K562 (cell line): ENCODE measurements around the gene FIS1. TPM values are rescaled to one million over a fixed set of nuclear protein-coding genes. Genes with fewer than 3 reads are reported as not detected.

Source experiments
- ATAC-seq: fragments of 200-7000 bp; cut with Tn5 transposase; 3 replicates; pipeline ENCODE4 v1.9.1; 2020; ENCODE audit warnings: moderate library complexity
- BruUV-seq: library from RNA; stranded (reverse); fragments of 400-500 nt; replicated peaks from 2 replicates; lab custom pipeline; 2021; lab: Mats Ljungman, UMichigan
- CTCF ChIA-PET: fragments of 300-600 bp; formaldehyde crosslinking; extraction: SDS; loops from one replicate; lab custom pipeline; 2021; ENCODE audit warnings: low intra/inter-chr PET ratio; lab: Yijun Ruan, JAX
- POLR2A ChIA-PET: fragments of 300-600, 350-650 bp; sonication (Branson Sonifier 250); formaldehyde crosslinking; extraction: SDS; loops from one replicate; lab custom pipeline; 2021; ENCODE audit warnings: antibody characterized with exemption, inconsistent platforms; lab: Yijun Ruan, JAX
- DNase-seq, 4 experiments: peaks; one replicate each; pipeline versions ENCODE4 v3.0.0 to v3.0.0-alpha.2; 2011 to 2018; ENCODE audit warnings: low spot score in 3 of 4, mixed read lengths in 3 of 4; ENCODE audit errors: extremely low read depth in 1 of 4
- FAIRE-seq: peaks from 2 replicates; lab custom pipeline; 2011; peaks lifted over from hg19 to GRCh38; lab: Jason Lieb, UNC
- H2AFZ ChIP-seq: 2 replicates; pipeline ENCODE4 v1.6.0; 2011; ENCODE audit warnings: low read depth, low read length, control low read depth, inconsistent platforms
- H3K27ac ChIP-seq: fragments of 200-600 bp; 3 replicates; pipeline ENCODE4 v1.8.0; 2011; ENCODE audit warnings: low read depth, mild to moderate bottlenecking, control low read depth, inconsistent platforms, low read length, moderate library complexity, mixed read lengths; ENCODE audit errors: extremely low read depth
- H3K27me3 ChIP-seq, 2 experiments: fragments of 300-600 bp in 1 of 2; 2 replicates in 1 of 2; 3 replicates in 1 of 2; pipeline versions ENCODE4 v1.6.0 to v1.8.0; 2011; ENCODE audit warnings: inconsistent platforms in 2 of 2, low read length in 2 of 2, mild to moderate bottlenecking in 1 of 2, mixed read lengths in 1 of 2, moderate library complexity in 1 of 2; ENCODE audit not compliant: control insufficient read depth in 2 of 2, insufficient read depth in 2 of 2
- H3K36me3 ChIP-seq: fragments of 300-600 bp; 3 replicates; pipeline ENCODE4 v1.8.0; 2011; ENCODE audit warnings: mild to moderate bottlenecking, low read length, inconsistent platforms; ENCODE audit not compliant: control insufficient read depth, insufficient read depth
- H3K4me1 ChIP-seq, 2 experiments: fragments of 200-600 bp in 1 of 2; replicated peaks in 1 of 2; 2 replicates in 1 of 2; 3 replicates in 1 of 2; pipeline versions ENCODE4 v1.5.1 to v1.8.0; 2011; ENCODE audit warnings: inconsistent platforms in 2 of 2, low read length in 2 of 2, mild to moderate bottlenecking in 1 of 2, mixed read lengths in 1 of 2, moderate library complexity in 1 of 2; ENCODE audit not compliant: control insufficient read depth in 2 of 2, insufficient read depth in 2 of 2
- H3K4me2 ChIP-seq: 2 replicates; pipeline ENCODE4 v1.6.1; 2011; ENCODE audit warnings: low read length, control low read depth, inconsistent platforms, mixed read lengths; ENCODE audit not compliant: insufficient read depth
- H3K4me3 ChIP-seq: fragments of 200-600 bp; sonication (generic), shearing (Covaris generic); 2 replicates; pipeline ENCODE4 v1.5.1; 2016; ENCODE audit warnings: control low read depth, inconsistent platforms
- H3K79me2 ChIP-seq: fragments of 200-600 bp; 3 replicates; pipeline ENCODE4 v1.8.0; 2011; ENCODE audit warnings: low read length, inconsistent platforms; ENCODE audit not compliant: control insufficient read depth, insufficient read depth
- H3K9ac ChIP-seq, 2 experiments: 2 replicates each; pipeline versions ENCODE4 v1.6.0 to v1.6.1; 2011; ENCODE audit warnings: low read depth in 2 of 2, low read length in 2 of 2, control low read depth in 1 of 2, inconsistent platforms in 1 of 2, mild to moderate bottlenecking in 1 of 2, mixed read lengths in 1 of 2; ENCODE audit not compliant: insufficient read depth in 1 of 2
- H3K9me1 ChIP-seq: one replicate; pipeline ENCODE4 v1.6.0; 2011; ENCODE audit warnings: inconsistent platforms, mild to moderate bottlenecking, low read length, moderate library complexity; ENCODE audit not compliant: control insufficient read depth, insufficient read depth
- H3K9me3 ChIP-seq: replicated peaks from 2 replicates; pipeline ENCODE4 v1.5.1; 2011; ENCODE audit warnings: low read depth, low read length, inconsistent platforms; ENCODE audit not compliant: control insufficient read depth, insufficient read depth
- H4K20me1 ChIP-seq: replicated peaks from 2 replicates; pipeline ENCODE4 v1.6.1; 2011; ENCODE audit warnings: low read length, inconsistent platforms, mixed read lengths; ENCODE audit not compliant: control insufficient read depth, insufficient read depth
- CREB1 ChIP-seq, 2 experiments: sonication (generic) in 1 of 2; formaldehyde crosslinking in 1 of 2; IDR thresholded peaks; 2 replicates each; pipeline versions ENCODE4 v1.6.1 to v1.8.0; 2012 to 2022; ENCODE audit warnings: inconsistent platforms in 1 of 2, mild to moderate bottlenecking in 1 of 2, missing genetic modification reagents in 1 of 2, moderate library complexity in 1 of 2
- CTCFL ChIP-seq: IDR thresholded peaks from 2 replicates; pipeline ENCODE4 v1.6.1; 2011; ENCODE audit warnings: borderline replicate concordance, low read depth, mild to moderate bottlenecking, moderate library complexity, low read length; ENCODE audit not compliant: insufficient read depth, poor library complexity, severe bottlenecking
- DMBX1 ChIP-seq: fragments of 250-450 bp; sonication (Bioruptor Pico); IDR thresholded peaks from 2 replicates; pipeline ENCODE4 v1.8.0; 2022; ENCODE audit warnings: inconsistent platforms, mild to moderate bottlenecking, moderate library complexity, borderline replicate concordance
- E2F4 ChIP-seq: sonication (generic); formaldehyde crosslinking; IDR thresholded peaks from 2 replicates; pipeline ENCODE4 v1.8.0; 2022; ENCODE audit warnings: mild to moderate bottlenecking, low read depth, missing genetic modification reagents
- ESRRA ChIP-seq: fragments of 450-650 bp; IDR thresholded peaks from 2 replicates; pipeline ENCODE4 v1.6.1; 2014; ENCODE audit warnings: low read depth, mild to moderate bottlenecking, moderate library complexity, borderline replicate concordance
- GABPB1 ChIP-seq: sonication (generic); formaldehyde crosslinking; IDR thresholded peaks from 2 replicates; pipeline ENCODE4 v1.8.0; 2022; ENCODE audit warnings: mild to moderate bottlenecking, missing genetic modification reagents
- LCOR ChIP-seq: sonication (generic); formaldehyde crosslinking; IDR thresholded peaks from 2 replicates; pipeline ENCODE4 v1.8.0; 2022; ENCODE audit warnings: mild to moderate bottlenecking, missing genetic modification reagents
- LEF1 ChIP-seq: fragments of 450-650 bp; IDR thresholded peaks from 2 replicates; pipeline ENCODE4 v1.6.1; 2016; ENCODE audit warnings: mild to moderate bottlenecking
- MTA2 ChIP-seq: fragments of 450-650 bp; IDR thresholded peaks from 2 replicates; pipeline ENCODE4 v1.6.1; 2016; ENCODE audit warnings: low read depth
- TCF7 ChIP-seq: sonication (generic); IDR thresholded peaks from 2 replicates; pipeline ENCODE4 v1.6.1; 2016; ENCODE audit warnings: antibody characterized with exemption, borderline replicate concordance
- ZBTB7A ChIP-seq: IDR thresholded peaks from 2 replicates; pipeline ENCODE4 v1.6.1; 2011; ENCODE audit warnings: low read depth, mild to moderate bottlenecking, low read length, moderate library complexity, borderline replicate concordance; ENCODE audit not compliant: control insufficient read depth
- ZHX1 ChIP-seq: fragments of 150-350 bp; conservative IDR thresholded peaks from 2 replicates; pipeline ENCODE4 v1.6.1; 2014; ENCODE audit warnings: low read length
- ZNF239 ChIP-seq: fragments of 250-450 bp; sonication (Bioruptor Pico); IDR thresholded peaks from 2 replicates; pipeline ENCODE4 v1.4.0; 2020; ENCODE audit warnings: mild to moderate bottlenecking
- ZNF766 ChIP-seq: fragments of 200-800 bp; sonication (Bioruptor generic); conservative IDR thresholded peaks from 2 replicates; pipeline ENCODE4 v1.6.1; 2016; ENCODE audit warnings: missing genetic modification characterization, missing compliant biosample characterization
- WGBS: fragments of 100-300 bp; shearing (Covaris generic); methylation state at CpG from one replicate; pipeline ENCODE4 v1.1.6; 2016; ENCODE audit warnings: low coverage, mixed read lengths; ENCODE audit not compliant: insufficient coverage; ENCODE audit errors: missing lambda C conversion rate; 5-methylcytosine and 5-hydroxymethylcytosine counted together
- in situ Hi-C: fragments of 300-500 bp; cut with MboI; formaldehyde crosslinking; loops from 4 replicates; pipeline ENCODE4 v1.15.0; 2018; ENCODE audit warnings: inconsistent platforms, mixed read lengths
- intact Hi-C: fragments of 100-400 bp; cut with micrococcal nuclease; formaldehyde crosslinking; loops from 2 replicates; pipeline ENCODE4 v1.14.2; 2022
- polyA plus RNA-seq, 8 experiments: library from polyadenylated mRNA; depleted of rRNA in 4 of 8; stranded (reverse) in 5 of 8; unstranded in 3 of 8; fragments of >200 nt; fragmentation: Nextera tagmentation in 2 of 8; fragmentation: Illumina TruSeq in 1 of 8; extraction: Ambion mirVana in 2 of 8; extraction: Trizol in 1 of 8; gene quantifications; 2 replicates each; pipeline versions ENCODE4 v1.2.1 to v1.2.3, GENCODE V29; 2011 to 2014; ENCODE audit warnings: inconsistent platforms in 1 of 8, missing spikeins in 1 of 8
- total RNA-seq, 7 experiments: library from RNA; depleted of rRNA in 6 of 7; stranded (reverse); fragments of >200 nt in 6 of 7; fragmentation: Illumina TruSeq in 2 of 7; extraction: Trizol in 2 of 7; gene quantifications; 2 replicates each; pipeline versions ENCODE4 v1.2.1 to v1.2.3, GENCODE V29; 2011 to 2021; ENCODE audit warnings: low replicate concordance in 1 of 7

FIS1 gene
- total and polyA plus RNA-seq, 9 of the 15 experiments (the other 6 are each of a cell fraction or from before 2014, with no cell fraction given): 86.0 to 257 (median 144) TPM

GRCh38 chr7:101235050-101235449 is 9.8 kb downstream of the FIS1 start:
- Histone ChIP-seq H3K4me2 (no peak overlapping the region), H2AFZ (no peak overlapping the region), H3K4me3 (no peak overlapping the region), H3K79me2 (no peaks in the 10 kb centered on the region), H3K9me1 (no peaks in the 10 kb centered on the region), H3K9ac (peak overlapping the region in 1 of 2 experiments; percentile 19; a peak in 1 of 4 replicates), H3K27ac (no peak overlapping the region), H3K9me3 (no peaks in the 10 kb centered on the region), H3K36me3 (peaks cover 32% of the 10 kb centered on the region), H3K4me1 (peaks cover 20 to 77% of the 10 kb centered on the region in 2 experiments; a peak in 4 of 5 replicates), H4K20me1 (no peaks in the 10 kb centered on the region; the same call in 1 of the 2 replicates), H3K27me3 (no peaks in the 10 kb centered on the region)
- POLR2A ChIA-PET: interaction anchor here (0.7 to 2.2 kb wide), 3 partner anchors 9 to 863 kb away, joined by 3 to 22 read pairs (median 3); partner anchors contain the start of gene ZNHIT1
- 45% methylated on average over 11 of the region's 11 CpGs for whole genome bisulfite sequencing
- intact Hi-C loops: loop anchor here (2.0 kb wide), 1 partner anchor 48 kb away; no protein-coding TSS in a partner anchor
- peak in 3 of 4 experiments; percentile 48 to 67 (median 55) for DNase-seq
- in situ Hi-C loops: no loop called here
- CTCF ChIA-PET: no interaction called here
- no TSS peak for BruUV-seq
- peak; percentile 61 for ATAC-seq
- peak; percentile 75 for FAIRE-seq
- TF ChIP-seq E2F4 (CRISPR knock-in tag) (no peak), GABPB1 (CRISPR knock-in tag) (0 out of 2 replicates have a peak, but pooled peaks have one; percentile 33), CREB1 (IDR thresholded peaks at IDR 0.05) (no peak), CREB1 (CRISPR knock-in tag; IDR thresholded peaks at IDR 0.05) (no peak), ZNF766 (no peak), ZHX1 (no peak), MTA2 (no peak), DMBX1 (no peak), CTCFL (peak; percentile 27), LCOR (no peak), ESRRA (peak; percentile 70; the same call in 1 of the 2 replicates), LEF1 (no peak), TCF7 (no peak), ZNF239 (CRISPR knock-in tag) (no peak), ZBTB7A (peak; percentile 42; the same call in 1 of the 2 replicates)
